NAMALWA (cell line): ENCODE data around the gene HES7.

ENCODE experiments used
- DNase-seq: peaks from one replicate; pipeline ENCODE4 v3.0.0-alpha.2; 2015; ENCODE audit warnings: low spot score

Gene HES7

DNA sequence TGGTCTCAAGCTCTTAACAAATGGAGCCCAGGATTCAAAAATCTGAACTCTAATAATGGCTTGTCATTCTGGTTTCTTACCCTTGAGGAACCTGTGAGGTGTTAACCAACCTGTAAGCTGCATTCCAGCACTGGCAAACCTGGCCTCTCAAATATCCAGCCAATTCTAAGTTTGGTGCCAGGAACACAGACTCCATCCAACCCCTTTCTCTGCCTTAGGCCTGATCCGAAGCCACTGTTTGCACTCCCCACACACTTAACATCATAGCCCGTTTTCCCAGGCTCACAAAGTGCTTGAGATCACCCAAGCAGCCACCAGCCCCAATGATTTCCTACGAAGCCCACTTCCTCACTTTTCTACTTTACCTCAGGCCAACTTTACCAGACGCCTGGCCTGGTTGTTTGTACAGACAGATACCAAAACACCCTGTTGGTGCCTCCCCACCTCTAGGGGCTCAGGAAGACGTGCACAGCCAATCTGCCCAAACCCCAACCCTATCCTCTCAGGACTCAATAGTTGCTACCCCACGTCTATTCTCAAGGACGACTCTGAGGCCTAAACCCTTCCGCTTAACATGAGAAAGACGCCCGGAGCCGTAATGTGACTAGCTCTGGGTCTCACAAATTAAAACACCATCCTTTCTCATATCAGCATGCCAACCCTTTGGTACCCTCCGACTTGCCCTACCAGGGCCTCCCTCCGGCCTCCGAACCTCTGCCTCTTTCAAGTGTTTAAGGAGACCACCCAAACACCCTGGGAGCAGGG lies 31.5 kb upstream of the HES7 start:
- peak; percentile 40 for DNase-seq

DNA sequence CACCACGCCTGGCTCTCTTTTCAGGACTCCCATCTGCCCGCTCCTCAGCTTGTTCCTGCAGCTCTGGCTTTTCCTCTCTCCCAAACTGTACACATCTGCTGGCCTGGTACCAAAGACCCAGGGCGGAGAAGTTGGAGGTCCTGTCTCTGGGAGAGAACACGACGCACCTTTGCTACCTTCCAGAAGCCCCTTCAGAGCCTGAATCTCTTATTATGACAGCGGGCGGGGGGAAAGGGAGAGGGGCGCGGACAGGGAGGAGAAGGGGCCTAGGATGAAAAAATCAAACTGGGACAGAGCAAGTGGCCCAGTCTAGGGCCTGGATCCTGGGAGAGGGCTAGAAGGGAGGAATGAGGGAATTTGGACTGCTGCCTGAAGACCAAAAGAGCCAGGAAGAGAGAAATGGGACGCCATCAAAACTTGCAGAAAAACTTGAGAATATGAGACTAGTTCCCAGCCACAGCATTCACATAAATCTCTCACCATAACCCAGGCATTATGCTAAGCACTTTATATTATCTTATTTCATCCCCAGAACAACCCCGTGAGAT lies 30.8 kb upstream of the HES7 start:
- peak; percentile 14 for DNase-seq

GRCh38 chr17:8153957-8154607 lies 30.2 kb upstream of the HES7 start:
- peak; percentile 76 for DNase-seq

- peak; percentile 13 for DNase-seq
These were observed 29.6 kb upstream of the HES7 start for GRCh38 chr17:8153525-8153956.

GRCh38 chr17:8153031-8153451 lies 29.1 kb upstream of the HES7 start:
- peak; percentile 8 for DNase-seq

- peak; percentile 86 for DNase-seq
These were observed 28.3 kb upstream of the HES7 start, which contains the start of gene PER1 for GRCh38 chr17:8152112-8152775. PER1 (minus strand) TSS chr17:8152404; CDS start chr17:8150706, 1,698 bp downstream.

GRCh38 chr17:8151641-8152111 lies 27.8 kb upstream of the HES7 start:
- peak; percentile 55 for DNase-seq

GRCh38 chr17:8151120-8151640 lies 27.3 kb upstream of the HES7 start:
- peak; percentile 80 for DNase-seq

DNA sequence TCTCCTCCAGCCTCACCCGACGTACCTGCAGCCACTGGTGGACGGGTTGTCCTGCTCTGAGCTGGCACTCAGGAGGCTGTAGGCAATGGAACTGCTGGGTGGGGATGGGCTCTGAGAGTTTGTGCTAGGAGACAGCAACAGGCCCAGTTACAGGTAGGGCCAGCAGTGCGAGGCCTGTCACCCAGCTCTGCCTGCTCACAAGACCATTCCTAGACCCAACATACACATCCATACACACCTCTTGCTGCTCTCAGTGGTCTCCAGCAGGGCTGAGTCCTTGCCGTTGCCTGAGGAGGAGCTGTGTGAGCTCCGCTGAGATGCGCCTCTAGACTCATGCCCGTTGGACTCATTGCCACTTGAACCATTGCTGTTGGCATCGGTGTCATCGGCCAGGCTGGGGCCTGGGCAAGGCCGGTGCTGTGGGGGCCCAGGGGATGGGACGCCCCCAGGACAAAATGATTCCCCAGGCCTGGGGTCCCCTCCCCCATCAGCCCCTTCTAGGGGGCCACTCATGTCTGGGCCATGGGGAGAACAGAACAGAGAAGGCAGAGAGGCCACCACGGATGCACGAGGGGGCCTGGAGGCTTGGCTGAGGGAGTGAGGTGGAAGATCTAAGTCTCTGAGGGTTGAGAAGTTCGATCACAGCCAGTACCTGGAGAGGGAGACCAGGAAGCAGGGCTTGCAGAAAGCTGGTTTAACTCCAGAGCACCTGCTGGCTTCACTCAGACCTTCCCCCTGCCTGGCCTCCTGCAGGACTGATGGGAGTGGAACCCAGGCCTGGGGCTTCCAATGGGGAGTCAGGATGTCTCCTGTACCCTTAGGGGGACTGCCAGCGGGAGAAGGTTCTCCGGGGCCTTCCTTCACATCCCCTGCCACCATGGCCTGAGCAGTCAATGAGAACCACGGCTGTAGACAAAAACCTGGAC lies 26.6 kb upstream of the HES7 start:
- peak; percentile 15 for DNase-seq

- DNase-seq = peak; percentile 0
These were observed 25.7 kb upstream of the HES7 start for GRCh38 chr17:8149419-8150193.

DNA sequence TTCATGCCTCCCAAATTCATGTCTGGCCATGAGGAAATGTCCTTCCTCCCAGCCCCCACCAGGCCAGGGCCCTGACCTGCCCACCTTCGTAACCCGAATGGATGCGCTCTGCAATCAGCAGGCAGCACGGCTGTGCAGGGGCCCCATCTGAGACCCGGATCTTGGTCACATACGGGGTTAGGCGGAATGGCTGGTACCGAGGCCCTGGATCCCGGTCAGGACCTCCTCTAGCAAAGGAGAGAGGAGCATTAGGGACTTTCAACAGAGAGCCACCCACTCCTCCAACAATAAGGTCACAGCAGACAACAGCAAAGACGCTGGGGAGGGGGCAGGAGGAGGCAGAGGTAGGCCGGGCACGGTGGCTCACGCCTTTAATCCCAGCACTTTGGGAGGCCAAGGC lies 24.7 kb upstream of the HES7 start:
- DNase-seq = no peak

DNA sequence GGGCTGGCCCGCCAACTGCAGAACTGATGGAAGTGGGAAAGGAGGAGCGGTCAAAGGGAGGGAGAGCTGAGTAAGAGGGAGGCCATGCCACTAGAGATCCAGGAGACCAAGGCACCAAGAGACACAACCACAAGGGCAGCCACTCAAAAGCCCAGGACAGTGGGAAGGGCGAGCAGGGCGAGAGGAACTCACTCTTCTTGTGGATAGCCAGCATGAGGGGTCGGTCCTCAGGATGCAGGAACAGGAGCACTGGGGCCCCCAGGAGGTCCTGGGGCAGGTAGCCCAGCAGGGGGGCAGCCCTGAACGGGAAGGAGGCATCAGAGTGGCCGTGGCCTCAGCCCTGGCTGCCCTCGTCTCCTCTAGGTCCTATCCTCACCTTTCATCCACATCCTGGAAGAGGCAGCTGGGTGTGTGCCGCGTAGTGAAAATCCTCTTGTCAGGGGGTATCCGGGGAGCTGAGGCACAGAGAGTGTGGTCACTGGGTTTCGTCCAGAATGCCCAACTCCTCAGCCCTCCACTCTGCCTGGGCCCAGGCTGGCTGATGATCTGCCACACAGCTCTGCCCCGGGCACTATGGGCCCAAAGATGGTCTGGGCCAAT lies 24.0 kb upstream of the HES7 start:
- no peak for DNase-seq

- no peak for DNase-seq
These were observed 23.4 kb upstream of the HES7 start for GRCh38 chr17:8147141-8147804.

- DNase-seq = peak; percentile 1
These were observed 22.7 kb upstream of the HES7 start for GRCh38 chr17:8146381-8147140.

DNA sequence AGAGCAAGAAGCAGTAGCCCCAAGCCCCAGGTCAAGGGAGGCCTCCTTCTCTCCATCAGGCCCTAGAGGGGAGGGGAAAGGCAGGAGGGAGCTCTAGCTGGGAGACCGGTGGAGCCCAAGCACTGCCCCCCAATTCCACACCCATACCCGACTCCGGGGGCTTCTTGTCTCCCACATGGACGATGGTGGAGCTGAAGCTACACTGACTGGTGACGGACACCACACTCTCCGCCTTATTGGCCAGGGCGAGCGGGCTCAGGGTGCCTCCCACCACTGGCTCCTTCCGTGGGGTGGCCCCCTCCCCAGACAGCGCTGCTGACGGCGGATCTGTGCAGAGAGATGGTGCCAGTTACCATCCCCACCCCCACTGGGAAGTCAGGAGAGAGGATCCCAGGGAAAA lies 21.9 kb upstream of the HES7 start:
- DNase-seq = no peak

DNA sequence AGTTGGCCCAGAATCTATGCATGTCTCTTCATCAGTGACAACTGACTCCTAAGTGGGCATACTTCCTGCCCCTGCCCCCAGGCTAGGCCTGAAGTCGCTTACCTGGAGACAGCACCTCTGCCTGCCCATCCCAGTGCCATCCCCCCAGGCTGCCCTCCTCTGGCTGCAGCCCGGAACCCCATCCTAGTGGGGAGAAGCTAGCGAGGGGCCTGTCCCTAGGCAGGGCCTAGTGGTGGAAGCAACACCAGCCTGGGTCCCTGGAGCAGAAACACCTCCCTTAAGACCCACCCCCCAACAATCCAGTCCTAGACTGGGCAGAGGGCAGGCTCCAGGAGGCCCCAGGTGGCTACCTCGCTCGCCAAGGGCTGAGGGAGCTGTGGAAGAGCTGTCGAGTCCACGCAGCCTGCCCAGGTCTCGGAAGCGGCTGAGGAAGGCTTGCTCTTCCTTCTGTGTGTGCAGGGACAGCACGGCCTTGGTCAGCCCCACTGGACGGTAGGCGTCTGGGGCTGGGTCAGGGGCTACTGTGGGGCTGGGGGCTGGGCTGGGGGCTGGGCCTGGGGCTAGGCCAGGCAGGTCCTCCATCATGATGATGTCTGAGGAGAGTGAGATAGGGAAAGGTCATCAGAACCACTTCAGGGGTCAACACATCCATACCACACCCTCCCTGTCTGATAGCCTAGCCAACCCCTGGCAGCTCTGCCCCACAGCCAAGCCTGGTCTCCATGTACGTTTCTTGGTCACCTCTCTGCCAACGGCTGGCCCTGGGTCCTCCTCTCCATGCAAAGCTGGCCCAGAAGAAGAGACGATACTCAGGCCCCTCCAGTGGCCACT lies 20.7 kb upstream of the HES7 start:
- no peak for DNase-seq

GRCh38 chr17:8143581-8144400 lies 19.9 kb upstream of the HES7 start:
- no peak for DNase-seq
